IMR-90 (cell line): Measurements from ENCODE around the gene APEX1. TPM values are rescaled to one million over a fixed set of nuclear protein-coding genes. Genes with fewer than 3 reads are reported as not detected.

Experiments
- ATAC-seq: fragments of 200-7000 bp; cut with Tn5 transposase; 2 replicates; pipeline ENCODE4 v1.9.1; 2020; ENCODE audit warnings: low read depth, mild to moderate bottlenecking, moderate library complexity
- BruUV-seq: library from RNA; stranded (reverse); fragments of 400-500 nt; replicated peaks from 2 replicates; lab custom pipeline; 2021; lab: Mats Ljungman, UMichigan
- CTCF ChIA-PET: fragments of 300-600 bp; formaldehyde crosslinking; extraction: SDS; loops from one replicate; lab custom pipeline; 2021; ENCODE audit warnings: antibody characterized with exemption; lab: Yijun Ruan, JAX
- POLR2A ChIA-PET: fragments of 300-600 bp; sonication (Branson Sonifier 250); formaldehyde crosslinking; loops from one replicate; lab custom pipeline; 2022; ENCODE audit warnings: antibody characterized with exemption; ENCODE audit not compliant: unreplicated experiment; lab: Charles Lee
- DNase-seq: peaks from one replicate; pipeline ENCODE4 v3.0.0; 2013
- H2AFZ ChIP-seq: replicated peaks from 2 replicates; pipeline ENCODE3; 2013; ENCODE audit warnings: low read length, mild to moderate bottlenecking; ENCODE audit not compliant: poor library complexity
- H2AK5ac ChIP-seq: 2 replicates; pipeline ENCODE4 v1.6.1; 2013; ENCODE audit warnings: low read depth, low read length, inconsistent platforms
- H2AK9ac ChIP-seq: replicated peaks from 2 replicates; pipeline ENCODE3; 2013; ENCODE audit warnings: mild to moderate bottlenecking, low read depth, low read length, moderate library complexity; ENCODE audit not compliant: poor library complexity
- H2BK120ac ChIP-seq: 2 replicates; pipeline ENCODE4 v1.6.1; 2013; ENCODE audit warnings: low read depth, low read length, inconsistent platforms
- H2BK15ac ChIP-seq: 3 replicates; pipeline ENCODE4 v1.6.1; 2013; ENCODE audit warnings: low read depth, low read length, inconsistent platforms
- H2BK20ac ChIP-seq: 2 replicates; pipeline ENCODE4 v1.6.1; 2013; ENCODE audit warnings: low read depth, mild to moderate bottlenecking, inconsistent platforms, low read length, moderate library complexity
- H2BK5ac ChIP-seq: 2 replicates; pipeline ENCODE4 v1.6.1; 2013; ENCODE audit warnings: mild to moderate bottlenecking, low read depth, low read length, inconsistent platforms; ENCODE audit not compliant: poor library complexity, severe bottlenecking
- H3K14ac ChIP-seq: replicated peaks from 2 replicates; pipeline ENCODE4 v1.6.1; 2013; ENCODE audit warnings: low read depth, low read length, inconsistent platforms
- H3K18ac ChIP-seq: 2 replicates; pipeline ENCODE4 v1.6.1; 2013; ENCODE audit warnings: low read depth, low read length, control low read depth
- H3K23ac ChIP-seq: 2 replicates; pipeline ENCODE4 v1.6.1; 2013; ENCODE audit warnings: low read depth, low read length, inconsistent platforms
- H3K27ac ChIP-seq: 2 replicates; pipeline ENCODE4 v1.5.1; 2013; ENCODE audit warnings: mild to moderate bottlenecking, control low read depth, low read length; ENCODE audit not compliant: insufficient read depth
- H3K27me3 ChIP-seq: 2 replicates; pipeline ENCODE4 v1.6.1; 2013; ENCODE audit warnings: low read length; ENCODE audit not compliant: control insufficient read depth, insufficient read depth
- H3K36me3 ChIP-seq: 2 replicates; pipeline ENCODE4 v1.6.1; 2013; ENCODE audit warnings: low read length, mixed read lengths; ENCODE audit not compliant: control insufficient read depth, insufficient read depth
- H3K4ac ChIP-seq: 2 replicates; pipeline ENCODE4 v1.6.1; 2013; ENCODE audit warnings: low read depth, low read length, inconsistent platforms
- H3K4me1 ChIP-seq: 2 replicates; pipeline ENCODE4 v1.6.1; 2013; ENCODE audit warnings: low read length, mixed read lengths; ENCODE audit not compliant: control insufficient read depth, insufficient read depth
- H3K4me2 ChIP-seq: 2 replicates; pipeline ENCODE4 v1.6.1; 2013; ENCODE audit warnings: low read depth, mild to moderate bottlenecking, control low read depth, low read length, moderate library complexity
- H3K4me3 ChIP-seq: 2 replicates; pipeline ENCODE4 v1.5.1; 2013; ENCODE audit warnings: low read depth, mild to moderate bottlenecking, control low read depth, low read length, moderate library complexity; ENCODE audit not compliant: insufficient read depth
- H3K56ac ChIP-seq: 2 replicates; pipeline ENCODE4 v1.6.1; 2013; ENCODE audit warnings: low read length, inconsistent platforms; ENCODE audit not compliant: insufficient read depth; ENCODE audit errors: extremely low read depth
- H3K79me1 ChIP-seq, 2 experiments: 2 replicates each; pipeline ENCODE4 v1.6.1; 2013; ENCODE audit warnings: low read length in 2 of 2, inconsistent platforms in 1 of 2, low read depth in 1 of 2
- H3K9ac ChIP-seq: 2 replicates; pipeline ENCODE4 v1.6.1; 2013; ENCODE audit warnings: low read depth, low read length, control low read depth
- H3K9me1 ChIP-seq: 2 replicates; pipeline ENCODE4 v1.6.1; 2013; ENCODE audit warnings: low read length, inconsistent platforms; ENCODE audit not compliant: insufficient read depth
- H3K9me3 ChIP-seq: 2 replicates; pipeline ENCODE4 v1.6.1; 2013; ENCODE audit warnings: low read length; ENCODE audit not compliant: control insufficient read depth, insufficient read depth
- H4K20me1 ChIP-seq: 2 replicates; pipeline ENCODE4 v1.6.1; 2013; ENCODE audit warnings: low read length, inconsistent platforms; ENCODE audit not compliant: insufficient read depth
- H4K5ac ChIP-seq: 2 replicates; pipeline ENCODE4 v1.6.1; 2013; ENCODE audit warnings: mild to moderate bottlenecking, low read depth, low read length, control low read depth
- H4K8ac ChIP-seq, 2 experiments: 2 replicates each; pipeline ENCODE4 v1.6.1; 2013; ENCODE audit warnings: low read depth in 2 of 2, low read length in 2 of 2, control low read depth in 1 of 2, inconsistent platforms in 1 of 2
- H4K91ac ChIP-seq: 2 replicates; pipeline ENCODE4 v1.6.1; 2013; ENCODE audit warnings: low read depth, low read length, inconsistent platforms; ENCODE audit not compliant: insufficient read depth
- BHLHE40 ChIP-seq: fragments of 150-350 bp; IDR thresholded peaks from 2 replicates; pipeline ENCODE4 v1.6.1; 2016; ENCODE audit warnings: mild to moderate bottlenecking, low read depth, low read length
- CEBPB ChIP-seq: IDR thresholded peaks from 2 replicates; pipeline ENCODE4 v1.6.1; 2012; ENCODE audit warnings: low read depth, low read length, improper control_type of control experiment
- CHD1 ChIP-seq: IDR thresholded peaks from 2 replicates; pipeline ENCODE4 v1.6.1; 2012; ENCODE audit warnings: low read depth, low read length, improper control_type of control experiment
- CTCF ChIP-seq: conservative IDR thresholded peaks from 2 replicates; pipeline ENCODE4 v1.5.1; 2012; ENCODE audit warnings: mild to moderate bottlenecking, low read depth, low read length, improper control_type of control experiment
- ELK1 ChIP-seq: fragments of 150-350 bp; IDR thresholded peaks from 2 replicates; pipeline ENCODE4 v1.6.1; 2016; ENCODE audit warnings: low read depth, mild to moderate bottlenecking, low read length, moderate library complexity, borderline replicate concordance
- FOS ChIP-seq: fragments of 150-350 bp; IDR thresholded peaks from 2 replicates; pipeline ENCODE4 v1.6.1; 2016; ENCODE audit warnings: low read depth, low read length
- MAFK ChIP-seq: IDR thresholded peaks from 2 replicates; pipeline ENCODE4 v1.6.1; 2012; ENCODE audit warnings: low read depth, low read length, improper control_type of control experiment
- MAZ ChIP-seq: IDR thresholded peaks from 2 replicates; pipeline ENCODE4 v1.6.1; 2012; ENCODE audit warnings: low read depth, mild to moderate bottlenecking, low read length, improper control_type of control experiment, moderate library complexity, borderline replicate concordance
- MXI1 ChIP-seq: IDR thresholded peaks from 2 replicates; pipeline ENCODE4 v1.6.1; 2012; ENCODE audit warnings: low read depth, mild to moderate bottlenecking, low read length, moderate library complexity, borderline replicate concordance
- NFE2L2 ChIP-seq: fragments of 150-350 bp; IDR thresholded peaks from 2 replicates; pipeline ENCODE4 v1.6.1; 2016; ENCODE audit warnings: low read depth, mild to moderate bottlenecking, low read length
- POLR2A ChIP-seq: IDR thresholded peaks from 2 replicates; pipeline ENCODE4 v1.6.1; 2012; ENCODE audit warnings: mild to moderate bottlenecking, low read depth, low read length
- RAD21 ChIP-seq: IDR thresholded peaks from 2 replicates; pipeline ENCODE4 v1.6.1; 2012; ENCODE audit warnings: low read length, improper control_type of control experiment
- RCOR1 ChIP-seq: IDR thresholded peaks from 2 replicates; pipeline ENCODE4 v1.6.1; 2012; ENCODE audit warnings: mild to moderate bottlenecking, low read length, improper control_type of control experiment; ENCODE audit not compliant: insufficient replicate concordance
- RFX5 ChIP-seq: IDR thresholded peaks from 2 replicates; pipeline ENCODE4 v1.8.0; 2012; ENCODE audit warnings: low read depth, mild to moderate bottlenecking, low read length, moderate library complexity
- SMC3 ChIP-seq: fragments of 150-350 bp; IDR thresholded peaks from 2 replicates; pipeline ENCODE4 v1.6.1; 2016; ENCODE audit warnings: low read depth, mild to moderate bottlenecking, antibody characterized with exemption, low read length, moderate library complexity
- USF2 ChIP-seq: fragments of 150-350 bp; IDR thresholded peaks from 2 replicates; pipeline ENCODE4 v1.6.1; 2017; ENCODE audit warnings: mild to moderate bottlenecking, antibody characterized with exemption, low read length, low read depth
- WGBS, 2 experiments: methylation state at CpG; one replicate each; pipeline versions ENCODE4 v1.1.5 to v1.1.7; 2013; ENCODE audit warnings: missing lambda C conversion rate in 2 of 2; ENCODE audit not compliant: insufficient read length in 1 of 2; ENCODE audit errors: extremely low coverage in 2 of 2; 5-methylcytosine and 5-hydroxymethylcytosine counted together
- dilution Hi-C: fragments of 300-500 bp; cut with HindIII; formaldehyde crosslinking; loops from one replicate; pipeline ENCODE4 v1.14.3; 2018; ENCODE audit warnings: low sequenced_read_pairs; ENCODE audit not compliant: unreplicated experiment
- in situ Hi-C: fragments of 300-500 bp; cut with MboI; formaldehyde crosslinking; loops from 3 replicates; pipeline ENCODE4 v1.14.3; 2019; ENCODE audit warnings: low sequenced_read_pairs, inconsistent platforms, mixed read lengths
- intact Hi-C: fragments of 100-400 bp; cut with micrococcal nuclease; formaldehyde crosslinking; loops from 2 replicates; pipeline ENCODE4 v1.10.0; 2022
- polyA plus RNA-seq, 3 experiments: library from polyadenylated mRNA; depleted of rRNA; stranded (reverse); fragments of >200 nt; gene quantifications; 2 replicates each; pipeline ENCODE4 v1.2.3, GENCODE V29; 2012; ENCODE audit warnings: low replicate concordance in 1 of 3
- total RNA-seq: library from RNA; depleted of rRNA; stranded (reverse); fragments of >200 nt; gene quantifications from 2 replicates; pipeline ENCODE4 v1.2.3, GENCODE V29; 2012

Gene APEX1
- total and polyA plus RNA-seq, 2 of the 4 experiments (the other 2 are of a cell fraction), result 125 to 241 TPM

- no peak overlapping the region for H2AK9ac ChIP-seq
- TF ChIP-seq USF2 (no peak), FOS (no peak), MAZ (no peak), RCOR1 (no peak), BHLHE40 (no peak), POLR2A (no peak), RFX5 (no peak), ELK1 (no peak), CHD1 (no peak), RAD21 (no peak), CTCF (no peak), MAFK (no peak), SMC3 (no peak), CEBPB (no peak), NFE2L2 (no peak), MXI1 (no peak)
- no peak overlapping the region for H4K91ac ChIP-seq
- H3K27me3 ChIP-seq, result no peaks in the 10 kb centered on the region; the same call in none of the 2 replicates
- intact Hi-C loops (loop anchor here (10.0 kb wide), 1 partner anchor 1712 kb away; no protein-coding TSS in a partner anchor), in situ Hi-C loops (no loop called here), dilution Hi-C loops (no loop called here)
- H3K4ac ChIP-seq, result no peak overlapping the region
- no peak overlapping the region for H3K56ac ChIP-seq
- DNase-seq (no peak), ATAC-seq (no peak)
- no peak overlapping the region for H2AK5ac ChIP-seq
- no peak overlapping the region for H4K5ac ChIP-seq
- H3K9ac ChIP-seq, result no peak overlapping the region
- H2BK20ac ChIP-seq, result no peak overlapping the region
- ChIA-PET POLR2A (no interaction called here), CTCF (no interaction called here)
- no peaks in the 10 kb centered on the region for H3K79me1 ChIP-seq
- no peak overlapping the region for H4K8ac ChIP-seq
- H4K20me1 ChIP-seq, result no peaks in the 10 kb centered on the region
- H3K14ac ChIP-seq, result no peak overlapping the region
- H3K9me3 ChIP-seq, result no peaks in the 10 kb centered on the region
- H3K36me3 ChIP-seq, result no peaks in the 10 kb centered on the region
- WGBS, 2 experiments, result no CpG with 5 or more reads among the region's 5 CpGs
- no TSS peak for BruUV-seq
- H3K27ac ChIP-seq, result no peak overlapping the region
- H3K4me3 ChIP-seq, result no peak overlapping the region
- H3K18ac ChIP-seq, result no peak overlapping the region
- no peak overlapping the region for H2BK15ac ChIP-seq
- H2BK5ac ChIP-seq, result no peak overlapping the region
- no peak overlapping the region for H3K4me2 ChIP-seq
- H3K4me1 ChIP-seq, result no peaks in the 10 kb centered on the region
- no peak overlapping the region for H3K23ac ChIP-seq
- no peaks in the 10 kb centered on the region; the same call in 1 of the 2 replicates for H3K9me1 ChIP-seq
- no peak overlapping the region for H2BK120ac ChIP-seq
- H2AFZ ChIP-seq, result no peak overlapping the region
Measured at GRCh38 chr14:20482382-20482781, 27.4 kb downstream of the APEX1 start.
